Activated gamma-delta T cell treated with Interleukin-2 at 50 U/mL for 16 hours (primary cell): ENCODE data around the gene HNRNPUL1.
"Not testable (repeated sequence)": the region's sequence is repeated elsewhere in the genome, so short reads cannot be mapped to it uniquely, and the experiment has no call there.

Source experiments
- DNase-seq: peaks from one replicate; pipeline ENCODE4 v3.0.0-alpha.2; 2020

HNRNPUL1 gene

GRCh38 chr19:41327576-41328156 is 63.5 kb downstream of the HNRNPUL1 start:
- DNase-seq, result peak; percentile 85

GRCh38 chr19:41328157-41328841 is 64.1 kb downstream of the HNRNPUL1 start:
- no peak for DNase-seq

DNA sequence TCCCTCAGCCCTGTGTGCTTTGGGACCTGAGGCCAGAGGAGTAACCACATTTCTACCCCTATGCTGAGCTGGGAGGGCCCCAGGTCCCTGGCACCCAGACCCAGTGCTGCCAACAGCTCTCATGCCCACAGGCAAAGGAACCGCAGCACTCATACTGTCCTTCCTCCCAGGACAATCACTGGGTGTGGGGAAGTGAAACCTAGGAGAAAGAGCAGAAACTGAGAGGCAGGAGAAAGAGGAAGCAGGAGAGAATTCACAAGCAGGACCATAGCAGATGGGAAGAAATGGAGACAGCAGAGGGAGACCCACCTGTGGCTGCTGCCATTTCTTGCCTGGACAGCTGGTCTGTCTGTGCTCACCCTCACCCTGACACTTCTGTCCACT is 64.7 kb downstream of the HNRNPUL1 start:
- no peak for DNase-seq

GRCh38 chr19:41330481-41330880 is 66.3 kb downstream of the HNRNPUL1 start:
- DNase-seq, result no peak

DNA sequence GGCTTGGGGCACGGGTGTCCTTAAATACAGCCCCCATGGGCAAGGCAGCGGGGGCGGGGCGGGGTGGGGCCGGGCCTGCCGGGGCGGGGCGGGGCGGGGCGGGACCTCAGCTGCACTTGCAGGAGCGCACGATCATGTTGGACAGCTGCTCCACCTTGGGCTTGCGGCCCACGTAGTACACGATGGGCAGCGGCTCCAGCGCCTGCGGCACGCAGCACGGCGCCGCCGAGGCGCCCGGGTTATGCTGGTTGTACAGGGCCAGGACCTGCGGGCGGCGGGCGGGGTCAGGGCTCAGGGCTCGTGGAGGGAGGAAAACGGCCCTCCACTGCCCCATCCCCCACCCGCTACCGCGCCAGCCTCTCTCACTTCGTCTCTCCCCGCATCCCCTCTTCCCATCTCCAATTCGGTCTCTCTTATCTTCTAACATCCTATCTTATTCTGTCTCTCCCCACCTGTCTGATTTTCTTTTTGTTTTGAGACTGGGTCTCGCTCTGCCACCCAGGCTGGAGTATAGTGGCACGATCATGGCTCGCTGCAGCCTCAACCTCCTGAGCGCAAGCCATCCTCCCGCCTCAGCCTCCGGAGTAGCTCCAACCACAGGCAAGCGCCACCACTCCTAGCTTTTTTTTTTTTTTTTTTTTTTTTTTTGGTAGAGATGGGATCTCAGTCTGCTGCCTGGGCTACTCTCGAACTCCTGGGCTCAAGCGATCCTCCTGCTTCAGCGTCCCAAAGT is 66.9 kb downstream of the HNRNPUL1 start:
- DNase-seq, result no peak

DNA sequence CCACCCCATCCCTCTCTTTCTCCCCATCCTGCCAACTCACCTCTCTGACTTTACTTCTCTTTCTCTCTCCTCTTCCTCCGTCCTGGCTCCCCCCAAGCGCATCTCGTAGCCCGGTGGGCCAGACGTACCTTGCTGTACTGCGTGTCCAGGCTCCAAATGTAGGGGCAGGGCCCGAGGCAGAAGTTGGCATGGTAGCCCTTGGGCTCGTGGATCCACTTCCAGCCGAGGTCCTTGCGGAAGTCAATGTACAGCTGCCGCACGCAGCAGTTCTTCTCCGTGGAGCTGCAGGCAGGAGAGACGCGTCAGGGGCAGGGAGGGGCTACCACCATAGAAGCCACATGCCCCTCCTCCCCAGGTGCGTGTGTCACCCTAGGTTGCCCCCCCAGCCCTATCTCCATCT is 67.8 kb downstream of the HNRNPUL1 start:
- DNase-seq, result no peak

DNA sequence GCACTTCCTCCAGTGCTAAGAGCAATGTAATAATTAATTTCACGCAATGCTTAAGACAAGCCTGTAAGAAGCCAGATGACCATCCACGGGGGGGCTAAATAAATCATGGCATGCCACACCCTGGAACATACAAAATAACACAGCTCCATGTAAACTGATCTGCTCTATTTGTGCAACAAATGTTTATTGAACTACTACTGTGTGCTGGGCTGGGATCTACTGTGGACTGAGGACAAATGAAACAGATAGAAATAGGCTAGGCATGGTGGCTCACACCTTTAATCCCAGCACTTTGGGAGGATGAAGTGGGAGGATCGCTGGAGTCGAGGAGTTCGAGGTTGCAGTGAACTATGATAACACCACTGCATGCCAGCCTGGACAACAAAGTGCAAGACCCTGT is 68.3 kb downstream of the HNRNPUL1 start:
- DNase-seq, result no peak

DNA sequence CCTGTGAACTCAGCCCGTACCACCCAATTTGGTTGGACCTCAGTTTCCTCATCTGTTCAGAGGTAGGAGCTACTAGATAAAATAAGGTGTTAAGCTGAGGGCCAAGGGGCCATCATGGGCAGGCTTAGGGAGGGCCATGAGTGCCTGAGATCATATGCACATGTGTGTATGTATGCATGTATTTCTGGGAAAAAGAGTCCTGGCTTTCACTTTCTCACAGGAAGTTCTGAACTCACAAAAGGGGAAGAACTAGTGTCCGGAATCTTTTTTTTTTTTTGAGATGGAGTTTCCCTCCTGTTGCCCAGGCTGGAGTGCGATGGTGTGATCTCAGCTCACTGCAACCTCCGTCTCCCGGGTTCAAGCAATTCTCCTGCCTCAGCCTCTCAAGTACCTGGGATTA is 70.6 kb downstream of the HNRNPUL1 start:
- DNase-seq, result no peak

DNA sequence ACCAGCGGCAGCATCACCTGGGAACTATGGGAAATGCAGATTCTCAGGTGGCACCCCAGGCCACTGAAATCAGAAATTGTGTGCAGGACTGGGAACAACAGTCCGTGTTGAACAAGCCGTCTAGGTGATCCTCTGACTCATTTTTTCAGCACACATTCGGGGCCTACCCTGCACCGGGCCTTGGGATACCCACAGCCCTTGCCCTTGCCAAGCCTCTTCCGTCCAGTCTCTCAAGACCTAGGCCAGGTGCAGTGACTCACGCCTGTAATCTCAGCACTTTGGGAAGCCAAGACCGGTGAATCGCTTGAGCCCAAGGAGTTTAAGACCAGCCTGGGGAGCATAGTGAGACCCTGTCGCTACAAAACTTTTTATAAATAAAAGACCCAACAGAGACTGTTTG is 71.3 kb downstream of the HNRNPUL1 start:
- no peak for DNase-seq

DNA sequence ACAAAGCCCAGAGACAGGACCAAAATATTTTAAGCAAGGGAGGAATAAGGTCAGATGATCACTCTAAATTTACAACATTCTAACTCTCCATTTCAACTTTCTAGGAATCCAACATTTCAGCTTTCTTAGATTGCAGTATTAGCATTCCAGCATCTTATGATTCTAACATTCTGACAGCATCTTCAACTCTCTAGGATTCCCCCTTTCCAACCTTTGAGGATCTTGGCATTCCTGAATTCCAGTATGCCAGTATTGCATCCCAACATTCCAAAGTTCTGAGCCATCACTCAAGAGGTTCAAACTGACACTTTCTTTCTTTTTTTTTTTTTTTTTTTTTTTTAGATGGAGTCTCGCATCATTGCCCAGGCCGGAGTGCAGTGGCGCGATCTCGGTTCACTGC is 75.8 kb downstream of the HNRNPUL1 start:
- DNase-seq, result no peak

DNA sequence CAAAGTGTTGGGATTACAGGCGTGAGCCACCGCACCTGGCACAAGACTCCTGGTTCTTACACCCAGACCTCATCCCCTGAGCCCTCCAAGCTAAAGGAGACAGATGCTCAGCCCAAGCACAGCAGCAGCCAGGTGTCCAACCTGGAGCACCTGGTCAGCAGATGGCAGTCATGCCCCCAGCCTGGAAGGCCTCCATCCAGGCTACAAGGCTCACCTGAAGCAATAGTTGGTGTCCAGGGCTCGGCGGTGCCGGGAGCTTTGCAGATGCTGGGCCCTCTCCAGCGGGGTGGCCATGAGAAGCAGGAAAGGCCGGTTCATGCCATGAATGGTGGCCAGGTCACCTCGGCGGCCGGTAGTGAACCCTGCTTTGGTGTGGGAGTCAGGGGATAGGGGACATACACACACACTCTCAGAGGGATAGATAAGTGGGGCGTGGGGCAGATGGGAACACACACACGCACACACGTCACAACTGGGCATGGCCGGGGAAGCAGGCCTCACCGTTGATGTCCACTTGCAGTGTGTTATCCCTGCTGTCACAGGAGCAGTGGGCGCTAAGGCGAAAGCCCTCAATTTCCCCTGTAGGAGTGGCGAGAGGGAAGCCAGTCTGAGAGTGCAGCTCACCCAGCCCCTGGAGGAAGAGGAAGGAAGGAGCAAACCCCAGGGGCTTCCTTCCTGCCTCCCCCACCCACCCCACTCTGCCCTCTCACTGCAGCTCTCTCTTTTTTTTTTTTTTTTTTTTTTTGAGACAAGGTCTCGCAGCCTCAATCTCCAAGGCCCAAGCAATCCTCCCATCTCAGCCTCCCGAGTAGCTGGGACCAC is 77.7 kb downstream of the HNRNPUL1 start:
- no peak for DNase-seq

- no peak for DNase-seq
Measured at GRCh38 chr19:41344162-41344561, 80.0 kb downstream of the HNRNPUL1 start.

GRCh38 chr19:41346916-41347315 is 82.7 kb downstream of the HNRNPUL1 start:
- not testable (repeated sequence) for DNase-seq

GRCh38 chr19:41350735-41351338 is 86.7 kb downstream of the HNRNPUL1 start:
- no peak for DNase-seq

DNA sequence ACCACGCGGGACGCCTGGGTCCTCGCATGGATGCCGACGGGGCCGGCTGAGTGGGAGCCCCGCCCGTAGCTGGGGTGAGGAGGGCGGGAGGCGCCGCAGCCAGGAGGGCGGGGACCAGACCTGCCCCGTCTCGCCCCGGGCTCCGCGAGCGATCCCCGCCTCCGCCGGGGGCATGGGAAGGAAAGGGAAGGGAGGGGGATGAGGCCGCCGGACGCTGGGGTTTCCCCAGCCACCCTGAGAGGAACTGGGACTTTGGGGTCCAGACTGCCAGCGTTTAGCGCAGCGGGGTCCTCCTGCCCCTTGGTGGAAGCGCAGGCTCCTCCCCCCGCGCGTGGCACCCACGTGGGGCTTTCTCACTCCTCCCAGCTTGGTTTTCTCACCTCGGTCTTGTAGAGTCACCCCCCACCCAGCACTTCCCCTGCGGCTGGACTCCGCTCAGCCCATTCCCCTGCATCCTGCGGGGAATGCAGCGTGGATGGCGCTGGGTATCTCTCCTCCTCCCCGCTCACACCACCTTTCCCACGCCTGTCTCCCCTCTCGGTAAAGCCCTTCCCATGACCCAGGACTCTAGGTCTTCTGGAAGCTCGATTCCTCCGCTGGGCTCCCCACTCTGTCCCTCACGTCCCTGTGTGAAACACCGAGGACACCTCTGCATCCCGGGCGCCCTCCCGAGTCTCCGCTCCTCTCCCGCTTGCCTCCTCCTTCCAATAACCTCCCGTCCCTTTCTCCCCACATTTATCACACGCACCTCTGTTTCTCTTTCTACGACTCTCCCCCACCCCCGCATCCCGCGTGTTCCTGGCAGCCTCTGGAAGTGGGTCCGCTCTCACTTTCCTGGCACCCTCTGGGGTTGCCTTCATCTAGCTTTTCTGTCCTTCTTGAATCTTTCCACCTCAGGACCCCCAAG is 87.4 kb downstream of the HNRNPUL1 start:
- DNase-seq, result peak; percentile 86

- no peak for DNase-seq
Measured at GRCh38 chr19:41352279-41352608, 88.1 kb downstream of the HNRNPUL1 start.

GRCh38 chr19:41352609-41353465 is 88.7 kb downstream of the HNRNPUL1 start:
- peak; percentile 81 for DNase-seq

DNA sequence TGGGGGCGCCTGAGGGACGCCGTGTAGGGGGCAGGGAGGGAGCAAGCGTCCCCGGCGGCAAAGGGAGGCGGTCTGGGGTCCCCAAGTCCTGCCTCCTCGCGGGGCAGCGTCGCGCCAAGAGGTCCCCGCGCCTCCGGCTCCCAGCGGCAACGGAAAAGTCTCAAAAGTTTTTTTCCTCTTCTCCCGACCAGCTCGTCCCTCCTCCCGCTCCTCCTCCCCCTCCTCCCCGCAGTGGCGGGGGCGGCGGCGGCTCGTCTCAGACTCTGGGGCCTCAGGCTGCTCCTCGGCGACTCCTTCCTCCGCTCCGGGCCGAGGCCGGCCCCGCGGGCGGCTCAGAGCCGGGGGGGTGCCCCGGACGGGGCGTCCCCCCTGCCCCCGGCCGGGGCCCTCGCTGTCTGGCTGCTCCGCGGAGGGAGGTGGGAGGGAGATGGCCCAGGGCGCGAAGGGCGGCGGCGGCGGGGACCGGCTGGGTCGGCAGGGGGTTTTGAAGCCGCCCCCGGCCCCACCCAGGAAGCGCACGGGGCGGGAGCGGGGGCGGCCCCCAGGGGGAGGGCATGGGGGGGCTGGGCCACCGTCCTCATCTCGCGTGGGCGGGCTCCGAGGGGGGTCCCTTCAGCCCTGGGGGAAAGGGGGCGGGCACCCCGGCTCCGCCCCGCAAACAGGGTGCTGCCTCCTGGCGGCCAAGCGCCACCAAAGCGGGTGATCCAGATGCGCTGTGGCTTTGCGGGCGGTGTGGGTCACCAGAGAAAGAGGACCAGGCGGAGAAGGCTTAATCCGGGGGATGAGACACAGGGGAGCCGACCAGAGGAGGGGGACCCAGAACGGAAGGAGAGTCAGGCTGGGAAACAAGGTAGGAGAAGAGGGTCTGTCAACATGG is 89.5 kb downstream of the HNRNPUL1 start, which contains the start of gene TGFB1:
TGFB1 (minus strand) TSS at position 457 of the 877 bp plus-strand sequence. CDS start 878 bp downstream, outside the sequence.
- peak; percentile 95 for DNase-seq

DNA sequence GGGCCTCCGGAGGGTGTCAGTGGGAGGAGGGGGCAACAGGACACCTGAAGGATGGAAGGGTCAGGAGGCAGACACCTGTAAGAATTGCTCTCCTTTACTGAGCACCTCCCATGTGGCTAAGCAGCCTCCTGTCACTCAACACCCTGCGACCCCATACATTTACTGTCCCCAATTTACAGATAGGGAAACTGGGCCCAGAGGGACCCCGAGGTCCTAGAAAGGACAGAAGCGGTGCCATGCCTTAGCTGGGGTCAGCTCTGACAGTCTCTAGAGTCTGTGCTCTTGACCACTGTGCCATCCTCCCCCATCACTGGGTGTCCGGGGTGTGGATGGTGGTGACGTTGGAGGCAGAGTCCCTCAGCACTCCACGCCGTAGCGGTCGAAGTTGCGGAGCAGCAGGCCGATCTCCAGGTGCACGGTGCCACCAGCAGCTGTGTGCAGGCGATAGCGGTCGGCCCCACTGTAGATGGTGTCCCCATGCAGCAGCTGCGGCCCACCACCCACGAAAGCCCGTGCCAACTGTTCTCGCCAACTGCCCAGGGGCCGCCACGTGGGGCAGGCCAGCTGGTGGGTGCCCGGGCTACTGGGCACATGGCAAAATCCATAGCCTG is 90.3 kb downstream of the HNRNPUL1 start:
- DNase-seq, result no peak
